Measurements from ENCODE around the gene LTV1. TPM values are rescaled to one million over a fixed set of nuclear protein-coding genes. Genes with fewer than 3 reads are reported as not detected.

Gene LTV1
- total RNA-seq, 1 donor from 2014 or later: 20.7 TPM

DNA sequence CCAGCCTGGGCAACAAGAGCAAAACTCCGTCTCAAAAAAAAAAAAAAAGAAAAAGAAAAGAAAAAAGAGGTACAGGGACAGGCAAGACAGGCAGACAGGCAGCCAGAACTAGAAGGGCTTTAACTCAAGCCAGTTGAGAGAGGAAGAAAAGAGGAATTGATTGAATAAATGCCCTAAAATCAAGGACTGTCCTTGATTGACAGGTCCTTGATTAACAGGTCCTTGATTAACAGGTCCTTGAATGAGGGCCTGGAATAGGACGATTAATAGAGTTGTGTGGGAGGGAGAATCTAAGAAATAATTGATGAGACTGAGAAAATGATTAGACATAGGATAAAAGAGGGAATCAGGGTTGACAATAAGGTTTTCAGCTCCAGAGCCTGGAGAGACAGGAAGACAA is 57.2 kb downstream of the LTV1 start:
- Mint-ChIP-seq H3K27me3 (ENCODE audit: unreplicated experiment) (no peaks in the 10 kb centered on the region), H3K36me3 (ENCODE audit: low read depth, unreplicated experiment) (no peaks in the 10 kb centered on the region), H3K9me3 (ENCODE audit: unreplicated experiment) (no peaks in the 10 kb centered on the region), H3K27ac (ENCODE audit: unreplicated experiment) (no peak overlapping the region), H3K4me3 (ENCODE audit: unreplicated experiment) (no peak overlapping the region), H3K4me1 (ENCODE audit: unreplicated experiment) (no peaks in the 10 kb centered on the region)
- DNase-seq (ENCODE audit: low spot score): no peak
- TF ChIP-seq CTCF (IDR thresholded peaks at IDR 0.05; ENCODE audit: unreplicated experiment): no peak

DNA sequence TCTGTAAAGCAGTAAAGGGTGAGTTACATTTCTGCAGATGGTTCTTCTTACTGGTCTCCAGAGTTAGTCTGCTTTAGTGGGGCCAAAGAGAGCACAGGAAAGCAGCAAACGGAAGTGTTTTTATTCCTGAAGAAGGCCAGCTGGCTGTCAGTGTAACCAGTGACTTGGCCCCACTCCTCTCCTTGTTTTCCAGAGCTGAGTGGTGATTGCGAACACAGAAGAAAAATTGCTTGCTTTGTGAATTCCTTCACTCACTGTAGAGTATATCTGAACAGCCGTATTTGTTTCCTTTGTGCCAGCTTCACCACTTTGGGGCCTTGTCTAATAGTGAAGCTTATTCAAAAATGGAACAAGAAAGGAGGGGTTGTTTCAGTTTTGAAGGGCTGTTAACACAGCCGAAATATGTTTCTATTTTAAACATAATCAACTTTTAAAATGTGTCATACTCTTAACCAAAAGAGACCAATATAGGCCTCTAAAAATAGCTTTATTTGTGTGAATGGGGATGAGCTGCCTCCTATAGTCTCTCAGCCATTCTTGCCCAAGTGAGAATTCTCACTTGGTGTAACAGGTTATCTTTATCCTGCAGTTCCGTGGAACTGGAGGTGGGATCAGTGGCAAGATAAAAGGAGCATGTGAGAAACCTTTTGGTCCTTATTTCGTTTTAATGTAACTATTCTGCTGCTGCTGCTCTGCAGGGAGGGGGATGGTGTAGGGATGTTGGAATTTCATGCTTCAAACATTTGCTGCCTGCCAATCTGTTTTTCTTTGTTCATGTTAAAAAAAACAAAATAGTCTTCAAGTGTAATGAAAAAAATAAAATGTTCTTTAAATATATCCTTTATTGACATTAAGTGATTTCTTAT is 59.0 kb downstream of the LTV1 start:
- no peak for TF ChIP-seq CTCF (IDR thresholded peaks at IDR 0.05; ENCODE audit: unreplicated experiment)
- no peaks in the 10 kb centered on the region for H3K27me3 Mint-ChIP-seq (ENCODE audit: unreplicated experiment)
- H3K4me1 Mint-ChIP-seq (ENCODE audit: unreplicated experiment): no peaks in the 10 kb centered on the region
- no peak for DNase-seq (ENCODE audit: low spot score)
- H3K9me3 Mint-ChIP-seq (ENCODE audit: unreplicated experiment): no peaks in the 10 kb centered on the region
- no peaks in the 10 kb centered on the region for H3K36me3 Mint-ChIP-seq (ENCODE audit: low read depth, unreplicated experiment)
- H3K27ac Mint-ChIP-seq (ENCODE audit: unreplicated experiment): no peak overlapping the region
- no peak overlapping the region for H3K4me3 Mint-ChIP-seq (ENCODE audit: unreplicated experiment)

DNA sequence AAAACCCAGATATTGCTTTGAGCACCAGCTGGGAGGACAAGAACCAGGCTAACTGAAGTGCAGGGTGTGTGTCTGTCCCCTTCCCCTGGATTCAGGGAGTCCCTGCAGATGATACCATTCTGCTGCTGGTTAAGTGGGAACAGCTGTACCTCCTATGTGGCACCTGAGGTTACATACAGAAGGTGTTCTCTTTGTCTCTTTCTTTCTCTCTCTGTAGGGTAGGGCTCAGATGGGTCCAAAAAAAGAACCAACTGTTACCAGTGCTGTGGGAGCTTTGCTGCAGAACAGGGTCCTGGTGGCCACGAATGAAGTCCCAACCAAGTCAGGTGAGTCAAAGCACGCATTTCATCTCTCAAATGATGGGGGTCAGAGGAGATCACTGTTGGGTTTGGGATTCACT is 59.7 kb downstream of the LTV1 start:
- Mint-ChIP-seq H3K4me1 (ENCODE audit: unreplicated experiment) (no peaks in the 10 kb centered on the region), H3K27ac (ENCODE audit: unreplicated experiment) (no peak overlapping the region), H3K27me3 (ENCODE audit: unreplicated experiment) (no peaks in the 10 kb centered on the region), H3K4me3 (ENCODE audit: unreplicated experiment) (no peak overlapping the region), H3K36me3 (ENCODE audit: low read depth, unreplicated experiment) (no peaks in the 10 kb centered on the region), H3K9me3 (ENCODE audit: unreplicated experiment) (no peaks in the 10 kb centered on the region)
- no peak for TF ChIP-seq CTCF (IDR thresholded peaks at IDR 0.05; ENCODE audit: unreplicated experiment)
- DNase-seq (ENCODE audit: low spot score): no peak

DNA sequence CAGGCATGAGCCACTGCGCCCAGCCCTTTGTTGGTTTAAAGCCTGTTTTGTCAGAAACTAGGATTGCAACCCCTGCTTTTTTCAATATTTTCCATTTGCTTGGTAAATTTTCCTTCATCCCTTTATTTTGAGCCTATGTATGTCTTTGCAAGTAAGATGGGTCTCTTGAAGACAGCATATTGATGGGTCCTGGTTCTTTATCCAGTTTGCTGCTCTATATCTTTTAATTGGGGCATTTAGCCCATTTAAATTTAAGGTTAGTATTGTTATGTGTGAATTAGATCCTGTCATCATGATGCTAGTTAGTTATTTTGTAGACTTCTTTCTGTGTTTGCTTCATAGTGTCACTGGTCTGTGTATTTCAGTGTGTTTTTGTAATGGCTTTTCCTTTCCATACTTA is 67.9 kb downstream of the LTV1 start:
- Mint-ChIP-seq H3K9me3 (ENCODE audit: unreplicated experiment) (no peaks in the 10 kb centered on the region), H3K27ac (ENCODE audit: unreplicated experiment) (no peak overlapping the region), H3K4me3 (ENCODE audit: unreplicated experiment) (no peak overlapping the region), H3K4me1 (ENCODE audit: unreplicated experiment) (peaks cover 5% of the 10 kb centered on the region), H3K27me3 (ENCODE audit: unreplicated experiment) (no peaks in the 10 kb centered on the region), H3K36me3 (ENCODE audit: low read depth, unreplicated experiment) (peaks cover 13% of the 10 kb centered on the region)
- TF ChIP-seq CTCF (IDR thresholded peaks at IDR 0.05; ENCODE audit: unreplicated experiment): no peak
- no peak for DNase-seq (ENCODE audit: low spot score)

GRCh38 chr6:143912671-143913070 is 69.5 kb downstream of the LTV1 start:
- no peak overlapping the region for H3K27ac Mint-ChIP-seq (ENCODE audit: unreplicated experiment)
- H3K4me3 Mint-ChIP-seq (ENCODE audit: unreplicated experiment): no peak overlapping the region
- TF ChIP-seq CTCF (IDR thresholded peaks at IDR 0.05; ENCODE audit: unreplicated experiment): no peak
- no peaks in the 10 kb centered on the region for H3K27me3 Mint-ChIP-seq (ENCODE audit: unreplicated experiment)
- peaks cover 5% of the 10 kb centered on the region for H3K4me1 Mint-ChIP-seq (ENCODE audit: unreplicated experiment)
- peaks cover 18% of the 10 kb centered on the region for H3K36me3 Mint-ChIP-seq (ENCODE audit: low read depth, unreplicated experiment)
- DNase-seq (ENCODE audit: low spot score): no peak
- no peaks in the 10 kb centered on the region for H3K9me3 Mint-ChIP-seq (ENCODE audit: unreplicated experiment)

Measured in endothelial cell (in vitro differentiated cells).